ENCODE results near the gene FAM81B. TPM values are rescaled to one million over a fixed set of nuclear protein-coding genes. Genes with fewer than 3 reads are reported as not detected.

Gene FAM81B, protein sequence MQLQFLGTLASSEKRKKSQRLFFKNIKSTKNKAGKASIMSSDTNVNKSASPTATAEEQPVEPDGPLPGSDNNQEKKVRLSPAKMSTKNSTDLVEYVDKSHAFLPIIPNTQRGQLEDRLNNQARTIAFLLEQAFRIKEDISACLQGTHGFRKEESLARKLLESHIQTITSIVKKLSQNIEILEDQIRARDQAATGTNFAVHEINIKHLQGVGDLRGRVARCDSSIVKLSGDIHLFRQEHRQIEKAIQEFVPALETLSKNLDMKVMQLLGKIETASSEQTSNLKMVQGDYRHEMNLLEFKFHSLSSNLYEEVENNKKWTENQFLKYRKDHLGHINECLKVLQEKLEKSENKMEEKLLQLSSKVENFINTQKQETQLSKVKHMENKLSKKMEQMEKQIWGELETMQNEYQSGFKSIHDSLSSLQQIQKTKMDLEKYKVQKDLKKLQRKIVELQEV
- not detected in 2 replicates for total RNA-seq

DNA sequence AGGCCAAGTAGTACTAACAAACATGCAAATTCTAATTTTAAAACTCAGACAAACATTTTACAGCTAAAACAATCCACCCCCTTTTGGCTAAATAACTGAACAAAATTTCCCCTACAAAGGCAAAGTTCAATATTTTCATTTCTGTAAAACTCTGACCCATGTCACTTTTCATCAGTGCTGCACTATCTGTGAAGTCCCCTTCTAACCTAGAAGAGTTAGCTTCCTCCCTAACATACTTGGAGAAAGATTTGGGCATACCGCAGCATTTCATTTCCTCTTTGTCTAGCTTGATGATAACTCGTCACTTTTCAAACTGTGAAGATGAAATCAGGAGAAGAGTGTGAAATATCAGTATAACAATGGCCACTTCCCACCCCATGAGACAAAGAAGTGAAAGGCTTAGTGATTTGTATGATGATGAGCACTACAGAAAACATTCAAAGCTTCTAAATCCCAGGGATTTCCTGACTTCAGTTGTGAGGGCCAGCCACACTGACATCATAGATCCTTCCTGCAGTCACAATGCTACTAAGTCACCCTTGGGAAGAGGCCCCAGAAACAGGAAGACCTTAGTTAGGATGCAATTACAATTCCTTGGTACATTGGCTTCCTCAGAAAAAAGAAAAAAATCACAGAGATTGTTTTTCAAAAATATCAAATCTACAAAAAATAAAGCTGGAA lies at the start of gene FAM81B:
Gene FAM81B (plus strand): TSS at position 555 of the 681 bp plus-strand sequence. CDS start 24 bp downstream, at position 579.

Other genes with a start within 250 kb of the FAM81B start
- 40.7 and 55.2 TPM in 2 replicates for gene MCTP1, start 106.3 kb upstream of the FAM81B start, total RNA-seq
- 113 and 154 TPM in 2 replicates for gene SKIC3, start 163.6 kb downstream of the FAM81B start, total RNA-seq
- gene ARSK, start 163.7 kb downstream of the FAM81B start, total RNA-seq: 7.3 and 14.2 TPM in 2 replicates
- gene GPR150, start 228.7 kb downstream of the FAM81B start, total RNA-seq: 0.18 and 0.19 TPM in 2 replicates